HEK293 (cell line): ENCODE data around the gene TFEC.

Experiments used
- CTCF ChIA-PET: fragments of 350-600 bp; formaldehyde crosslinking; extraction: SDS; loops from one replicate; lab custom pipeline; 2021; ENCODE audit warnings: antibody characterized with exemption; lab: Yijun Ruan, JAX
- POLR2A ChIA-PET: fragments of 300-600 bp; formaldehyde crosslinking; extraction: SDS; loops from one replicate; lab custom pipeline; 2020; ENCODE audit warnings: antibody characterized with exemption, inconsistent platforms; lab: Yijun Ruan, JAX
- H3K27ac ChIP-seq: fragments of 200-500 bp; sonication (Bioruptor generic); 2 replicates; pipeline ENCODE4 v1.5.1; 2014; ENCODE audit warnings: low read depth, low read length, control low read depth, inconsistent platforms; ENCODE audit errors: extremely low read depth
- H3K36me3 ChIP-seq, 2 experiments: fragments of 200-500 bp in 1 of 2; sonication (Bioruptor generic) in 1 of 2; 1 replicate in 1 of 2; 2 replicates in 1 of 2; pipeline ENCODE4 v1.5.1; 2014 to 2017; ENCODE audit warnings: inconsistent platforms in 2 of 2, low read length in 2 of 2; ENCODE audit not compliant: control insufficient read depth in 2 of 2, insufficient read depth in 1 of 2
- H3K4me1 ChIP-seq: fragments of 200-500 bp; sonication (Bioruptor generic); 2 replicates; pipeline ENCODE4 v1.5.1; 2014; ENCODE audit warnings: mild to moderate bottlenecking, low read length, inconsistent platforms; ENCODE audit not compliant: control insufficient read depth, insufficient read depth
- H3K4me3 ChIP-seq: 2 replicates; pipeline ENCODE4 v1.5.1; 2011; ENCODE audit warnings: low read depth, mild to moderate bottlenecking, control low read depth, low read length, moderate library complexity
- H3K9me3 ChIP-seq: fragments of 200-500 bp; sonication (Bioruptor generic); 2 replicates; pipeline ENCODE4 v1.5.1; 2014; ENCODE audit warnings: low read depth, low read length, inconsistent platforms; ENCODE audit not compliant: control insufficient read depth, insufficient read depth
- GFI1B ChIP-seq: fragments of 450-650 bp; formaldehyde crosslinking; IDR thresholded peaks from 2 replicates; pipeline ENCODE4 v1.5.1; 2016; ENCODE audit warnings: missing biosample characterization, missing genetic modification characterization
- GLI2 ChIP-seq: fragments of 450-650 bp; formaldehyde crosslinking; IDR thresholded peaks from 2 replicates; pipeline ENCODE4; 2017; ENCODE audit warnings: missing biosample characterization, missing genetic modification characterization, low read depth, borderline replicate concordance
- GLIS1 ChIP-seq: fragments of 450-650 bp; formaldehyde crosslinking; IDR thresholded peaks from 2 replicates; pipeline ENCODE4 v1.5.1; 2016; ENCODE audit warnings: missing biosample characterization, missing genetic modification characterization
- HOXD13 ChIP-seq: sonication (generic); formaldehyde crosslinking; IDR thresholded peaks from 2 replicates; pipeline ENCODE4 v1.8.0; 2022; ENCODE audit warnings: missing genetic modification reagents, borderline replicate concordance
- ZBTB7A ChIP-seq: fragments of 450-650 bp; formaldehyde crosslinking; IDR thresholded peaks from 2 replicates; pipeline ENCODE4 v1.5.1; 2016; ENCODE audit warnings: low read depth, missing biosample characterization, missing genetic modification characterization
- ZNF138 ChIP-seq: fragments of 450-650 bp; formaldehyde crosslinking; IDR thresholded peaks from 2 replicates; pipeline ENCODE4 v1.5.1; 2016; ENCODE audit warnings: missing biosample characterization, missing genetic modification characterization, borderline replicate concordance
- ZNF169 ChIP-seq: fragments of 450-650 bp; formaldehyde crosslinking; IDR thresholded peaks from 2 replicates; pipeline ENCODE4 v1.5.1; 2016; ENCODE audit warnings: missing biosample characterization, missing genetic modification characterization
- ZNF184 ChIP-seq: fragments of 450-650 bp; IDR thresholded peaks from 2 replicates; pipeline ENCODE4 v1.5.1; 2018; ENCODE audit warnings: missing biosample characterization, mild to moderate bottlenecking, missing genetic modification characterization
- ZNF19 ChIP-seq: fragments of 450-650 bp; formaldehyde crosslinking; IDR thresholded peaks from 2 replicates; pipeline ENCODE4; 2016; ENCODE audit warnings: missing biosample characterization, missing genetic modification characterization, low read depth
- ZNF302 ChIP-seq: fragments of 450-650 bp; formaldehyde crosslinking; IDR thresholded peaks from 2 replicates; pipeline ENCODE4 v1.5.1; 2016; ENCODE audit warnings: missing biosample characterization, missing genetic modification characterization, low read depth
- ZNF335 ChIP-seq: fragments of 450-650 bp; formaldehyde crosslinking; conservative IDR thresholded peaks from 2 replicates; pipeline ENCODE4 v1.5.1; 2016; ENCODE audit warnings: missing biosample characterization, missing genetic modification characterization
- ZNF514 ChIP-seq: fragments of 450-650 bp; formaldehyde crosslinking; IDR thresholded peaks from 2 replicates; pipeline ENCODE4 v1.5.1; 2016; ENCODE audit warnings: missing biosample characterization, missing genetic modification characterization
- ZNF555 ChIP-seq: fragments of 450-650 bp; formaldehyde crosslinking; conservative IDR thresholded peaks from 2 replicates; pipeline ENCODE4 v1.5.1; 2017; ENCODE audit warnings: missing biosample characterization, mild to moderate bottlenecking, missing genetic modification characterization, inconsistent platforms
- ZNF571 ChIP-seq: fragments of 450-650 bp; formaldehyde crosslinking; IDR thresholded peaks from 2 replicates; pipeline ENCODE4 v1.5.0; 2017; ENCODE audit warnings: missing biosample characterization, missing genetic modification characterization
- ZNF670 ChIP-seq: fragments of 450-650 bp; formaldehyde crosslinking; IDR thresholded peaks from 2 replicates; pipeline ENCODE4 v1.5.1; 2016; ENCODE audit warnings: missing biosample characterization, missing genetic modification characterization, low read depth
- ZNF747 ChIP-seq: fragments of 450-650 bp; formaldehyde crosslinking; IDR thresholded peaks from 2 replicates; pipeline ENCODE4 v1.5.1; 2016; ENCODE audit warnings: missing biosample characterization, missing genetic modification characterization
- ZNF768 ChIP-seq: fragments of 450-650 bp; formaldehyde crosslinking; IDR thresholded peaks from 2 replicates; pipeline ENCODE4 v1.5.1; 2018; ENCODE audit warnings: missing biosample characterization, mild to moderate bottlenecking, missing genetic modification characterization
- ZSCAN16 ChIP-seq: fragments of 450-650 bp; formaldehyde crosslinking; IDR thresholded peaks from 2 replicates; pipeline ENCODE4 v1.5.1; 2016; ENCODE audit warnings: missing biosample characterization, missing genetic modification characterization
- TF ChIP-seq, protein P1 (sequence below): fragments of 450-650 bp; formaldehyde crosslinking; IDR thresholded peaks from 2 replicates; pipeline ENCODE4 v1.5.1; 2016; ENCODE audit warnings: missing biosample characterization, missing genetic modification characterization
- TF ChIP-seq, protein P2 (sequence below): fragments of 450-650 bp; formaldehyde crosslinking; IDR thresholded peaks from 2 replicates; pipeline ENCODE4 v1.5.1; 2016; ENCODE audit warnings: missing biosample characterization, missing genetic modification characterization
- TF ChIP-seq, protein P3 (sequence below): fragments of 450-650 bp; formaldehyde crosslinking; IDR thresholded peaks from 2 replicates; pipeline ENCODE4 v1.5.1; 2016; ENCODE audit warnings: missing biosample characterization, missing genetic modification characterization
- TF ChIP-seq, protein P4 (sequence below): fragments of 450-650 bp; formaldehyde crosslinking; IDR thresholded peaks from 2 replicates; pipeline ENCODE4 v1.5.1; 2017; ENCODE audit warnings: missing biosample characterization, missing genetic modification characterization
- TF ChIP-seq, protein P5 (sequence below): fragments of 450-650 bp; formaldehyde crosslinking; IDR thresholded peaks from 2 replicates; pipeline ENCODE4 v1.5.1; 2016; ENCODE audit warnings: missing biosample characterization, missing genetic modification characterization

Gene TFEC

DNA sequence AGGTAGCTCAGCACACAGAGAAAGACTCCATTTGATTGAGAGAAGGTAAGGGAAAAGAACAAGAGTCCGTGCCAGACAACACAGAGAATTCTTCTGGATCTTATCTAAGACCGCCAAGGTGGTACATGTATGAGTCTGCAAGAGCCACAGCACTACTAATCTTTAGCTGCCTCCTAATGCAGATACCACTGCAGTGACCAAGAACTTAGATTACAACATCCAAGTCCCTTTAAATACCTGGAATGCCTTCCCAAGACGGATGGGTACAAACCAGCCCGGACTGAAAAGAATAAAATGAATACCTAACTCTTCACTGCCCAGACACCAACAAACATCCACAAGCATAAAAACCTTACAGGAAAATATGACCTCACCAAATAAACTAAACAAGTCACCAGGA, 33.3 kb downstream of the TFEC start:
- no peak overlapping the region for H3K4me3 ChIP-seq
- ChIA-PET POLR2A (no interaction called here), CTCF (no interaction called here)
- H3K9me3 ChIP-seq = no peaks in the 10 kb centered on the region
- TF ChIP-seq GLI2 (tag by site-specific recombination) (no peak), ZNF169 (tag by site-specific recombination) (no peak), ZNF670 (no peak), GFI1B (no peak), ZSCAN16 (tag by site-specific recombination) (no peak), ZNF768 (tag by site-specific recombination) (no peak), ZNF19 (tag by site-specific recombination) (no peak), ZNF514 (no peak), ZNF571 (no peak), ZNF184 (no peak), ZNF302 (tag by site-specific recombination) (no peak), ZNF555 (no peak)
- TF ChIP-seq, protein P1, sequence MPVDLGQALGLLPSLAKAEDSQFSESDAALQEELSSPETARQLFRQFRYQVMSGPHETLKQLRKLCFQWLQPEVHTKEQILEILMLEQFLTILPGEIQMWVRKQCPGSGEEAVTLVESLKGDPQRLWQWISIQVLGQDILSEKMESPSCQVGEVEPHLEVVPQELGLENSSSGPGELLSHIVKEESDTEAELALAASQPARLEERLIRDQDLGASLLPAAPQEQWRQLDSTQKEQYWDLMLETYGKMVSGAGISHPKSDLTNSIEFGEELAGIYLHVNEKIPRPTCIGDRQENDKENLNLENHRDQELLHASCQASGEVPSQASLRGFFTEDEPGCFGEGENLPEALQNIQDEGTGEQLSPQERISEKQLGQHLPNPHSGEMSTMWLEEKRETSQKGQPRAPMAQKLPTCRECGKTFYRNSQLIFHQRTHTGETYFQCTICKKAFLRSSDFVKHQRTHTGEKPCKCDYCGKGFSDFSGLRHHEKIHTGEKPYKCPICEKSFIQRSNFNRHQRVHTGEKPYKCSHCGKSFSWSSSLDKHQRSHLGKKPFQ (tag by site-specific recombination) = no peak
- TF ChIP-seq, protein P2, sequence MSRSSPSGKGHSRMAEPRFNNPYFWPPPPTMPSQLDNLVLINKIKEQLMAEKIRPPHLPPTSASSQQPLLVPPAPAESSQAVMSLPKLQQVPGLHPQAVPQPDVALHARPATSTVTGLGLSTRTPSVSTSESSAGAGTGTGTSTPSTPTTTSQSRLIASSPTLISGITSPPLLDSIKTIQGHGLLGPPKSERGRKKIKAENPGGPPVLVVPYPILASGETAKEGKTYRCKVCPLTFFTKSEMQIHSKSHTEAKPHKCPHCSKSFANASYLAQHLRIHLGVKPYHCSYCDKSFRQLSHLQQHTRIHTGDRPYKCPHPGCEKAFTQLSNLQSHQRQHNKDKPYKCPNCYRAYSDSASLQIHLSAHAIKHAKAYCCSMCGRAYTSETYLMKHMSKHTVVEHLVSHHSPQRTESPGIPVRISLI (tag by site-specific recombination) = no peak
- TF ChIP-seq, protein P3, sequence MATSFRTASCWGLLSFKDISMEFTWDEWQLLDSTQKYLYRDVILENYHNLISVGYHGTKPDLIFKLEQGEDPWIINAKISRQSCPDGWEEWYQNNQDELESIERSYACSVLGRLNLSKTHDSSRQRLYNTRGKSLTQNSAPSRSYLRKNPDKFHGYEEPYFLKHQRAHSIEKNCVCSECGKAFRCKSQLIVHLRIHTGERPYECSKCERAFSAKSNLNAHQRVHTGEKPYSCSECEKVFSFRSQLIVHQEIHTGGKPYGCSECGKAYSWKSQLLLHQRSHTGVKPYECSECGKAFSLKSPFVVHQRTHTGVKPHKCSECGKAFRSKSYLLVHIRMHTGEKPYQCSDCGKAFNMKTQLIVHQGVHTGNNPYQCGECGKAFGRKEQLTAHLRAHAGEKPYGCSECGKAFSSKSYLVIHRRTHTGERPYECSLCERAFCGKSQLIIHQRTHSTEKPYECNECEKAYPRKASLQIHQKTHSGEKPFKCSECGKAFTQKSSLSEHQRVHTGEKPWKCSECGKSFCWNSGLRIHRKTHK (tag by site-specific recombination) = no peak
- H3K27ac ChIP-seq = no peak overlapping the region
- no peaks in the 10 kb centered on the region for H3K4me1 ChIP-seq
- no peaks in the 10 kb centered on the region for H3K36me3 ChIP-seq

DNA sequence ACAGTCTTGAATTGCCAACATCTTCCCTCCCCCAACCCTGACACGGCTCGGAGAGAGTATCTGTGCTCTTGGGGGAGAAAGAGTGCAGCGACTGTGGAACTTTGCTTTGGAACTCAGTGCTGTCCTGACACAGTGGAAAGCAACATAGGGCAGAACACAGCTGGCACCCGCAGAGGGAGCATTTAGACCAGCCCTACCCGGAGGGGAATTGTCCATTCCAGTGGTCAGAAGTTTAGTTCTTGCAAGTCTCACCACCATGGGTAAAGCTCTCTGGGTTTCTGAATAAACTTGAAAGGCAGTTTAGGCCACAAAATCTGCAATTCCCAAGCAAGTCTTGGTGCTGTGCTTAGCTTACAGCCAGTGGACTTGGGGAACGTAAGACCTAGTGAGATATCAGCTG, 34.9 kb downstream of the TFEC start:
- no peak for TF ChIP-seq ZNF335 (tag by site-specific recombination)
- TF ChIP-seq, protein P4, sequence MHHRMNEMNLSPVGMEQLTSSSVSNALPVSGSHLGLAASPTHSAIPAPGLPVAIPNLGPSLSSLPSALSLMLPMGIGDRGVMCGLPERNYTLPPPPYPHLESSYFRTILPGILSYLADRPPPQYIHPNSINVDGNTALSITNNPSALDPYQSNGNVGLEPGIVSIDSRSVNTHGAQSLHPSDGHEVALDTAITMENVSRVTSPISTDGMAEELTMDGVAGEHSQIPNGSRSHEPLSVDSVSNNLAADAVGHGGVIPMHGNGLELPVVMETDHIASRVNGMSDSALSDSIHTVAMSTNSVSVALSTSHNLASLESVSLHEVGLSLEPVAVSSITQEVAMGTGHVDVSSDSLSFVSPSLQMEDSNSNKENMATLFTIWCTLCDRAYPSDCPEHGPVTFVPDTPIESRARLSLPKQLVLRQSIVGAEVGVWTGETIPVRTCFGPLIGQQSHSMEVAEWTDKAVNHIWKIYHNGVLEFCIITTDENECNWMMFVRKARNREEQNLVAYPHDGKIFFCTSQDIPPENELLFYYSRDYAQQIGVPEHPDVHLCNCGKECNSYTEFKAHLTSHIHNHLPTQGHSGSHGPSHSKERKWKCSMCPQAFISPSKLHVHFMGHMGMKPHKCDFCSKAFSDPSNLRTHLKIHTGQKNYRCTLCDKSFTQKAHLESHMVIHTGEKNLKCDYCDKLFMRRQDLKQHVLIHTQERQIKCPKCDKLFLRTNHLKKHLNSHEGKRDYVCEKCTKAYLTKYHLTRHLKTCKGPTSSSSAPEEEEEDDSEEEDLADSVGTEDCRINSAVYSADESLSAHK (tag by site-specific recombination) = no peak
- no peak for TF ChIP-seq ZBTB7A
- no peak for TF ChIP-seq HOXD13 (CRISPR knock-in tag)
- TF ChIP-seq ZNF138 (tag by site-specific recombination) = no peak
- TF ChIP-seq ZNF747 (tag by site-specific recombination) = no peak
- no peak for TF ChIP-seq GLIS1 (tag by site-specific recombination)
- TF ChIP-seq, protein P5, sequence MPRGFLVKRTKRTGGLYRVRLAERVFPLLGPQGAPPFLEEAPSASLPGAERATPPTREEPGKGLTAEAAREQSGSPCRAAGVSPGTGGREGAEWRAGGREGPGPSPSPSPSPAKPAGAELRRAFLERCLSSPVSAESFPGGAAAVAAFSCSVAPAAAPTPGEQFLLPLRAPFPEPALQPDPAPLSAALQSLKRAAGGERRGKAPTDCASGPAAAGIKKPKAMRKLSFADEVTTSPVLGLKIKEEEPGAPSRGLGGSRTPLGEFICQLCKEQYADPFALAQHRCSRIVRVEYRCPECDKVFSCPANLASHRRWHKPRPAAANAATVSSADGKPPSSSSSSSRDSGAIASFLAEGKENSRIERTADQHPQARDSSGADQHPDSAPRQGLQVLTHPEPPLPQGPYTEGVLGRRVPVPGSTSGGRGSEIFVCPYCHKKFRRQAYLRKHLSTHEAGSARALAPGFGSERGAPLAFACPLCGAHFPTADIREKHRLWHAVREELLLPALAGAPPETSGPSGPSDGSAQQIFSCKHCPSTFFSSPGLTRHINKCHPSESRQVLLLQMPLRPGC (tag by site-specific recombination) = no peak
- POLR2A ChIA-PET = no interaction called here
- Histone ChIP-seq H3K36me3 (no peaks in the 10 kb centered on the region), H3K4me1 (no peaks in the 10 kb centered on the region), H3K9me3 (no peaks in the 10 kb centered on the region), H3K27ac (no peak overlapping the region), H3K4me3 (no peak overlapping the region)
- CTCF ChIA-PET = interaction anchor here (0.9 kb wide), 1 partner anchor 8 kb away, joined by 3 read pairs; no protein-coding TSS in a partner anchor
